ENCODE data around the gene MYOM1.
"Not testable (repeated sequence)": the region's sequence is repeated elsewhere in the genome, so short reads cannot be mapped to it uniquely, and the experiment has no call there.

The MYOM1 gene

DNA sequence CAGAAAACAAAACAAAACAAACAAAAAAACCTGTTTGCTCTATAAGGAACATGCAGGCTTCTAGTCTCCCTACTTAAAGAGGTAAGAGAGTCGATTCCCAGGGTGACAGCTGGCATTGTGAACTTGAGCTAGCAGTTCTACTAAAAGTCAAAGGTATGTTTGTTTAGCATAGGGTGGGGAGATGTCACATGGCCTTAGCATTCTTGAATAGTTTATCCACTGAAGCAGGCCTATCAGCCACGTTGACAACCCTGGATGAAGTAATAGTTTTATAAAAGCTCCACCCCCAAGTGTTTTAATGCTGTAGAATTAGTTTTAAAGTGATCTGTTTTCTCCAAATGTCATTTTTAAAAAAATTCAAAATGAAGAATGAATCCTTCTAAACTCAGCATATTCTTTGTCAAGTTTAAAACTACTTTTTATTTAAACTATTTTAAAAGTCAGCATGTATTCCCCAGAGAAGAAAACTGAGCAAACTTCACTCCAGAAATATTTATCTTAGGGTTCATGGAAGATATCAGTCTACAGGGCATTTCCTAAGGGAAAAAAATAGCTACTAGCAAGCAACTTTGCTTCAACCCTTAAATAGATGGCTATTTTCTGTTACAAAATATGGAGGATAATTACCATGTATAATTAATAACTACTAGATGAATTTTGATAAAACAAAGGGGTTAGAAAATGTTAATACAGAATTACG lies 1.7 kb downstream of the MYOM1 start:
- DNase-seq = no peak

GRCh38 chr18:3216987-3217386 lies 2.8 kb downstream of the MYOM1 start:
- no peak for DNase-seq

- DNase-seq = no peak
These were observed 4.7 kb downstream of the MYOM1 start for GRCh38 chr18:3214855-3215637.

GRCh38 chr18:3213300-3214059 lies 6.3 kb downstream of the MYOM1 start:
- no peak for DNase-seq

DNA sequence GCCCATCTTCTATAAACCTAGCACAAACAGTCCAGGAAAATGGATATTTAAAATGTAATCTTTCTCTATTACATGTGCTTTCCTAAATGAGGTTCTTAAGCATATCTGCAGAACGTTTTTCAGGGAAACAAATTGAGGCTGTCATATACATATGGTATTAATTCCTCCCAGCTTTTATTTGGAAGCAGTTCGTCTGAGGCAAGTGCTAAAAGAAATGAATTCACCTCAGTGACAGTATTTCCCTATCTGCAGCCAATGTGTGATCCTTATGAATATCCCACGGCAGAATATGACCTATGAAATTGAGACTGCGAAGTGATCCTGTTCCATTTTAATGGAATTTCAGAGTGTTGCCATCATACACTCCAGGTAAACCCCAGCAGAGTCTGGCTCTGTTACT lies 7.1 kb downstream of the MYOM1 start:
- DNase-seq = no peak

DNA sequence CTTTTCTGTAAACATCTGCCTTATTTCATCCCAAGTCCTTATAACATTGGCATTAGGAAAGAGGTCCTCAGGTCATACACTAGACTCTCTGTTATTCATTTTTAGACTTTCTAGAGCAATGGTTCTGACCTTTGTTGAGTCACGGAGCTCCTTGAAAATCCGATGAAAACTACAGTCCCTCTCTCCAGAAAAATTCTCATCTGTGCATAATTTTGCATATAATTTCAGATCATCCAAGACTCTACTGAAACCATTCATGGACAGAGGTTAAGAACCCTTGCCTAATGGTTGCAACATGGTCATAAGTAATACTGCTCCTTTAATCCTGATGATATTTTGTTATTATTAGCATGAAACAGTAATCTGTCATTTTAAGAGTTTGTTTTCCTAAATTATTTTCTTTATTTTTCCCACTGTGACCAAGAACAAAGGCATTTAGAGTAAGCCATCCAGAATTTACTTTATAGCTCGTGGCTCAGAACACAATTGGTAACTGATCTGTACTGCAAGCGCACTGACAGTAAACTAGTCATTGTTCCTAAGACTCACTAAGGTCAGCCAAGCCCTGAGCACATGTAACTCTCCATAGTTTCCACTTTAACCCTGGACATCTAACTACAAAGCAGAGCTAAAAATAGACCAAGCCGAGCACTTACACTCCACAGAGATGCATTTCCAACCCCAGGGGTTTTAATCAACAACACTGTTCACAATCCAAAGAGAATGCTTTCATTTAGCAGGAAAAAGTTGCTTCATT lies 8.4 kb downstream of the MYOM1 start:
- DNase-seq = peak; percentile 33

DNA sequence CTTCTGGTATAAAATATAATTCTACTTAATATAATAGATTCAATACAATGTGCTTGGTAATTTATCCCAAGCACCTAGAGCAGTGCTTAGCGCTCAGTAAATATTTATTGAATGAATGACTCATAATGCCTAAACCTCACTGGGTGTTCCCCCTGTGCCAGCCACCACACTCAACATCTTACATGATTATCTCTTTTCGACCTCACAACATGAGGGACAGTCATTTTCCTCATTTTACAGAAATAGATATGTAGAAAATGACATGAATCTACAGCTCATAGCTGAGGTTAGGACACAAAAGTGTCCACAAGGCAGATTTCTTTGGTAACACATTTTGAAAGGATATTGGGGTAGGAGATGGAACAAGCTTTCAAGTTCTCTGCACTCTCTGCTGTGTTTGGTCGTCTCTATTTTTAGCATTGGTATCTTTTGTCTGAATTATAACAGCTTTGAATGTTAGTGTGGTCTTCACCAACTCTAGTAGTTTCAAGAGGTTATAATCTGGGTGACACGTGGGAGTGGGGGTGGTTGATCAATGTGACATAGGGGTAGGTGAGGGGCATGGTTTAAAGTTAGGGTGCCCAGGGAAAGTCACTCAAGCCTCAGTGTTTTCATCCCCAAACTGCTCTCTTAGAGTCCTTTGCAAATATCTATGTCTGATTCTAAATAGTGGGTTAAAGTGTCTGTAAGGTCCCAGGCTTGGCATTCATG lies 9.8 kb downstream of the MYOM1 start:
- no peak for DNase-seq

GRCh38 chr18:3207565-3207964 lies 12.2 kb downstream of the MYOM1 start:
- no peak for DNase-seq

- no peak for DNase-seq
These were observed 14.5 kb downstream of the MYOM1 start for GRCh38 chr18:3205239-3205638.

- no peak for DNase-seq
These were observed 19.7 kb downstream of the MYOM1 start for GRCh38 chr18:3199942-3200645.

DNA sequence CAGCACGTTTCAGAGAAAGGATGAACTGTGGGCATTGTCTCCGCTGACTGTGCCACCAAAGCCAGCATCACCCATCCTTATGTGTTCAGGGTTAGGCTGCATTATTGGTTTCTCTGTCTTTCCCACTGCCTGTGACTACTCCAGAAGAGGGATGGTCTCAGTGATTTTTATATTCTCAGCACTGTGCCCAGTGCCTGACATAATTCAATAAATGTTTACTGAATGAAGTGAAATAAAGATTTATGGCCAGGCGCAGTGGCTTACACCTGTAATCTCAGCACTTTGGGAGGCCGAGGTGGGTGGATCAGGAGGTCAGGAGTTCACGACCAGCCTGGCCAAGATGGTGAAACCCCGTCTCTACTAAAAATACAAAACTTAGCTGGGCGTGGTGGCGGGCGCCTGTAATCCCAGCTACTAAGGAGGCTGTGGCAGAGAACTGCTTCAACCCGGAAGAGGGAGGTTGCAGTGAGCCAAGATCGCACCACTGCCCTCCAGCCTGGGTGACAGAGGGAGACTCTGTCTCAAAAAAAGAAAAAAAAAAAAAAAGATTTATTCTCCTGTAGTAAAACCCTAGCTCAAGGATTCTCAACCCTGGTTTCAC lies 21.4 kb downstream of the MYOM1 start:
- DNase-seq = not testable (repeated sequence)

DNA sequence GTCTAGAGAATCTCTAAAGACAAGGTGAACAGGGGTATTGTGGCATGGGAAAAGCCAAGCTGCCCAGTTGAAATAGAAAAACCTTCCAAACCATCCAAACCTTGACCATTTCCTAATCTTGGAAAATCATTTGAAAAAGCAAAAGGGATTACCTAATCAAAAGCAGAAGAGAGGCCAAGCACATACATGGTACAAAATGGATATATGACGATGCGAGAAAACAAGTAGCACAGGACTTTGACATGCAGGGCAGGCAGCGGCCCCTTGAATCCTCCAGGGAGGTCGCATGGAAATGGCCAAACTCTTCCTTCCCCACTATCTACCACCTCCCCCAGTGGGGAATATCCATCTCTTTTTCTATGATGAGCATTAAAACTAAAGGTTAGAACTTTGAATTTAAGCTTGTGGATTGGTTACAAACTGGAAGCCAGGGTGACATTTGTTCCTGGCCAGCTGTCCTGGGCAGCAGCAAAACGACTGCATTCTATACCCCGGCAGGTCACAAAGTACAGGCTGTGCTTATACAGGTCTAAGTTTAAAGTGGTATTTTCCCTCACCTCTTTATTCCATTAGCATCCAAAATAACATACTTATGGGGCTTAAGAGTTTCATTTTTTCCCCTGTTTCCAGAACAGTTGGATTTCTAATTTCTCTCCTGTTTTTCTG lies 24.7 kb downstream of the MYOM1 start:
- DNase-seq = no peak

DNA sequence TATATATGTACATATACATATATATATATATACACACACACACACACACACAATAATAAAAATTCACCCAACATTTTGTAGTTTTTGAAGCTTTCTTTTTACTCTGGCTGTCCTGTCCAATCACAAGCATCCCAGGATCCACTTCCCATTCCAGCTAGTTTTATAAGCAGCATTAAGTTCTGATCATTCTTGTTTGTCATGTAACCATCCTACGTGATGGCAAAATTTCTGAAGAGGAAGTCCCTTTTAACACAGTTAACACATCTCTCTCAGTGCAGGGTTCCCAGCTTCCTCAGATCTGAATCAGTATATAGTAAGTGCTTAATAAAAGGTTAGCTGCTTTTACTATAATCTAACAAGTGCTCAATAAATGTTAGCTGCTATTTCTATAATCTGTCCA lies 26.4 kb downstream of the MYOM1 start:
- DNase-seq = no peak

DNA sequence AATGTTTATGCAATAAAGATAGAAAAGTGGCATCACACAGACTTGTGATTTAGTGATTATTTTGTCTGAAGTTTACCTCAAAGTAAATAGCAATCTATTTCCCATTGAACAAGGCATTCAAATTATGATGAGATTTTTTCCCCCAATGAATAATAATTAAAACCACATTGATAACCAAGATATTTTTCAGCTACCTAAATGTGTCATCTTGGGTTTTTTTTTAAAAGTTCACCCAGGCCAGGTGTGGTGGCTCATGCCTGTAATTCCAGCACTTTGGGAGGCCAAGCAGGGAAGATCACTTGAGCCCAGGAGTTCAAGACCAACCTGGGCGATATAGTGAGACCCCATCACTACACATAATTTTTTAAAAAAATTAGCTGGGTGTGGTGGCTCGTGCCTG lies 27.0 kb downstream of the MYOM1 start:
- no peak for DNase-seq

DNA sequence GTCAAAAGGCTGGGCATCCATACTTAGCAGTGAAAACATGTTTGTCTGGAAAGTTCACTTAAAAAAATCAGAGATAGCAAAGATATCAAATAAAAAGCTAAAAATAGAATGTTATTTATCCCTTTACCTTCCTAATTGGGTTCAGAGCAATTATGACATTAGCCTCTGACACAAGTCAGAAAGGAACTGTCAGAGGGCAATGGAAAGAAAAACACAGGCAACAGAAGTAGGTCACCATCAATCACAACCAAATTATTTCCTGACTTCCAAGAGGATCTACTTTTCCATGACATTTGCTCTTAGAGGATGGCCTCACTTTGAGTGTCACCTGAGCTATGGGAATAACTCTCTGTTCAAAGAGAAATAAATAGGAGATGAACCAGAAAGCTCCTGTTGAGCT lies 27.5 kb downstream of the MYOM1 start:
- no peak for DNase-seq

- no peak for DNase-seq
These were observed 29.2 kb downstream of the MYOM1 start for GRCh38 chr18:3190610-3191009.

GRCh38 chr18:3189884-3190283 lies 29.9 kb downstream of the MYOM1 start:
- no peak for DNase-seq

DNA sequence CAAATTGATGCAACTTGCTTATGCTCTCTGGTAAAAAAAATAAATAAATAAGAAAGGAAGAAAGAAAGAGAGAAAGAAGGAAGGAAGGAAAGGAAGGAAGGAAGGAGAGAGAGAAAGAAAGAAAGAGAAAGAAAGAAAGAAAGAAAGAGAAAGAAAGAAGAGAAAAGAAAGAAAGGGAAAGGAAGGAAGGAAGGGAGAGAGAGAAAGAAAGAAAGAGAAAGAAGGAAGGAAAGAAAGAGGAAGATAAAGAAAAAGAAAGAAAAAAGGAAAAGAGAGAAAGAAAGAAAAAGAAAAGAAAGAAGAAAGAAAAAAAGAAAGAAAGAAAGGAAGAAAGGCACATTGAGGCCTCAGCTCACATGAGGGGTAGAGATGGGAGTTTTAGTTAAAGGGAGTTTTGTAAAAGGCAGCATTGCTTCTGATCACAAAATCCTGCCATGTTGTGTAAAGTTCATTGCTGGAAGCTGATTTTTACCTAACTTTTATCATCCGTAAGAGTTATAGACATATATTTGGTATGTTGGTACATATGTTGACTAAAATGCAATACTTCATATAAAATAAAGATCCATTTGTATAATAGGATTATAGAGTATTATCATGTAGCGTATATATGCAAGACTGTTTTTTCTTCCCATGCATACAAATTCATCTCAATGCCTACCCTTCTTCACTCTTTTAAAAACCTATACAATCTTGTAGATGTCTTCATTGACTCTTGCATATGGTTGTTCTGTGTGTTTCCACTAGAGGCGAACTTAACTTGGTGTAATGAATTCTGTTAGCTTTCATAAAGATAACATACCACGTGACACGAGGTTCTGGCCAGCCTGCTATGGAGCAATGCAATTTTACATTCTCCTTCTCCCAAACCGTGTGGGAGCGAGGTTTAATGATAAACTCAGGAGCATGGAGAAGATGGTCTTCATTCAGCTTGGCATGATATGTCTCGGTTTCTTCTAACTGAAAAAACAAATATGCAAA lies 32.8 kb downstream of the MYOM1 start:
- DNase-seq = no peak

GRCh38 chr18:3184275-3184963 lies 35.3 kb downstream of the MYOM1 start:
- DNase-seq = no peak

Data from retina (tissue), 1 donor.